ENCODE data around the gene BAHD1.

Gene BAHD1

DNA sequence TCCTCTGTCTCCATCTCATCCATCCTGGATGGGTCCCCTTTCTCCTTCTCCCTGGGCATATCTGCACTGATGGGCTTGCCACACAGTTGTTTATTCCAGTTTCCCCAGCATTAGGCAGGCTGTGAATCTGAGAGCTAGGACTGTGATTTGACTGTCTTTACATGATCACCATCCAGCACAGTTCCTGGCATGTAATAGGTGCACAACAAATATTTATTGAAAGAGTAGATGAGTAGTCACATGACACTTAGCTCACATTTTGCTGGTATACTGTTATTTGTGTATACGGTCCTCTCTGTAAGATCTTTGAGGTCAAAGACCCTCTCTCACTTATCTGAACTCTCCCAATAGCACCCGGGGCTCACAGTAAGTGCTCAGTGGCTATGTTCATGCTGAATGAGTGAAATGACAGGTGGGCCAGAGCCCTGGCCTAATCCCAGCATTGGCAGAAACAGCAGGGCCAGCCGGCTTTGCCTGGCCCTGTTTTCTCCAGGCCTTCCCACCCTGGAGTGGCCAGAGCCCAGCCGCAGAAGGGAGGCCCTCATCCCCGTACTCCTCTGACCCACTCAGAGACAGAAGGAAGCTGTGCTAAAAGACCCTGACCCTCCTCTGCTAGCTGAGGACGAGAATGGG lies 16.2 kb upstream of the BAHD1 start:
- H3K9me2 ChIP-seq (replicated peaks; ENCODE audit: low read depth, low read length) = no peaks in the 10 kb centered on the region
- H3K4me2 ChIP-seq (ENCODE audit: low read depth, low read length, poor library complexity, severe bottlenecking) = no peak overlapping the region
- H3K4me1 ChIP-seq (ENCODE audit: insufficient read depth, low read length, poor library complexity, severe bottlenecking) = no peaks in the 10 kb centered on the region
- TF ChIP-seq, protein P1, sequence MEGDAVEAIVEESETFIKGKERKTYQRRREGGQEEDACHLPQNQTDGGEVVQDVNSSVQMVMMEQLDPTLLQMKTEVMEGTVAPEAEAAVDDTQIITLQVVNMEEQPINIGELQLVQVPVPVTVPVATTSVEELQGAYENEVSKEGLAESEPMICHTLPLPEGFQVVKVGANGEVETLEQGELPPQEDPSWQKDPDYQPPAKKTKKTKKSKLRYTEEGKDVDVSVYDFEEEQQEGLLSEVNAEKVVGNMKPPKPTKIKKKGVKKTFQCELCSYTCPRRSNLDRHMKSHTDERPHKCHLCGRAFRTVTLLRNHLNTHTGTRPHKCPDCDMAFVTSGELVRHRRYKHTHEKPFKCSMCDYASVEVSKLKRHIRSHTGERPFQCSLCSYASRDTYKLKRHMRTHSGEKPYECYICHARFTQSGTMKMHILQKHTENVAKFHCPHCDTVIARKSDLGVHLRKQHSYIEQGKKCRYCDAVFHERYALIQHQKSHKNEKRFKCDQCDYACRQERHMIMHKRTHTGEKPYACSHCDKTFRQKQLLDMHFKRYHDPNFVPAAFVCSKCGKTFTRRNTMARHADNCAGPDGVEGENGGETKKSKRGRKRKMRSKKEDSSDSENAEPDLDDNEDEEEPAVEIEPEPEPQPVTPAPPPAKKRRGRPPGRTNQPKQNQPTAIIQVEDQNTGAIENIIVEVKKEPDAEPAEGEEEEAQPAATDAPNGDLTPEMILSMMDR (conservative IDR thresholded peaks at IDR 0.05; ENCODE audit: low read length) = no peak
- no peak for TF ChIP-seq EZH2phosphoT487 (IDR thresholded peaks at IDR 0.05; ENCODE audit: borderline replicate concordance)
- H3K9ac ChIP-seq (ENCODE audit: low read depth, low read length, poor library complexity, severe bottlenecking) = no peak overlapping the region
- no peaks in the 10 kb centered on the region for H3F3A ChIP-seq (ENCODE audit: low read depth)
- no peak overlapping the region for H3K4me3 ChIP-seq (ENCODE audit: low read length, poor library complexity, severe bottlenecking)
- H3K27me3 ChIP-seq (ENCODE audit: insufficient read depth, low read length, poor library complexity, severe bottlenecking) = no peaks in the 10 kb centered on the region
- no peaks in the 10 kb centered on the region for H3K9me3 ChIP-seq (ENCODE audit: insufficient read depth, low read depth, low read length)
- no peaks in the 10 kb centered on the region for H4K20me1 ChIP-seq (ENCODE audit: insufficient read depth, low read length, poor library complexity, severe bottlenecking)
- H2AFZ ChIP-seq (ENCODE audit: low read length) = no peak overlapping the region
- H3K36me3 ChIP-seq (ENCODE audit: insufficient read depth, low read length) = no peaks in the 10 kb centered on the region
- no peaks in the 10 kb centered on the region for H3K79me2 ChIP-seq (ENCODE audit: insufficient read depth, low read length)

DNA sequence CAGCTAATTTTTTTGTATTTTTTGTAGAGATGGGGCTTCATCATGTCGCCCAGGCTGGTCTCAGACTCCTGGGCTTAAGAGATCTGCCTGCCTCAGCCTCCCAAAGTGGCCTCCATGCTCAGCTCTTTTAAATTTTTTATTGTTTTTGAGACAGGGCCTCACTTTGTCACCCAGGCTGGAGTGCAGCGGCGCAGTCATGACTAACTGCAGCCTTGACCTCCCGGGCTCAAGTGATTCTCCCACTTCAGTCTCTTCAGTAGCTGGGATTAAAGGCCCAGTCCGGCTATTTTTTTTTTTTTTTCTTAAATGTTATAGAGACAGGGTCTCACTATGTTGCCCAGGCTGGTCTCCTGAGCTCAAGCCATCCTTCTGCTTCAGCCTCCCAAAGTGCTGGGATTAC lies 15.1 kb upstream of the BAHD1 start:
- Histone ChIP-seq H3K4me3 (ENCODE audit: low read length, poor library complexity, severe bottlenecking) (no peak overlapping the region), H3K27me3 (ENCODE audit: insufficient read depth, low read length, poor library complexity, severe bottlenecking) (no peaks in the 10 kb centered on the region), H3K4me1 (ENCODE audit: insufficient read depth, low read length, poor library complexity, severe bottlenecking) (no peaks in the 10 kb centered on the region), H3K9me3 (ENCODE audit: insufficient read depth, low read depth, low read length) (no peaks in the 10 kb centered on the region), H2AFZ (ENCODE audit: low read length) (no peak overlapping the region), H3K9me2 (replicated peaks; ENCODE audit: low read depth, low read length) (no peaks in the 10 kb centered on the region), H4K20me1 (ENCODE audit: insufficient read depth, low read length, poor library complexity, severe bottlenecking) (no peaks in the 10 kb centered on the region), H3K79me2 (ENCODE audit: insufficient read depth, low read length) (no peaks in the 10 kb centered on the region), H3K4me2 (ENCODE audit: low read depth, low read length, poor library complexity, severe bottlenecking) (no peak overlapping the region), H3K9ac (ENCODE audit: low read depth, low read length, poor library complexity, severe bottlenecking) (no peak overlapping the region), H3K36me3 (ENCODE audit: insufficient read depth, low read length) (no peaks in the 10 kb centered on the region), H3F3A (ENCODE audit: low read depth) (no peaks in the 10 kb centered on the region)
- TF ChIP-seq EZH2phosphoT487 (IDR thresholded peaks at IDR 0.05; ENCODE audit: borderline replicate concordance) = no peak
- TF ChIP-seq, protein P1 (conservative IDR thresholded peaks at IDR 0.05; ENCODE audit: low read length) = no peak

DNA sequence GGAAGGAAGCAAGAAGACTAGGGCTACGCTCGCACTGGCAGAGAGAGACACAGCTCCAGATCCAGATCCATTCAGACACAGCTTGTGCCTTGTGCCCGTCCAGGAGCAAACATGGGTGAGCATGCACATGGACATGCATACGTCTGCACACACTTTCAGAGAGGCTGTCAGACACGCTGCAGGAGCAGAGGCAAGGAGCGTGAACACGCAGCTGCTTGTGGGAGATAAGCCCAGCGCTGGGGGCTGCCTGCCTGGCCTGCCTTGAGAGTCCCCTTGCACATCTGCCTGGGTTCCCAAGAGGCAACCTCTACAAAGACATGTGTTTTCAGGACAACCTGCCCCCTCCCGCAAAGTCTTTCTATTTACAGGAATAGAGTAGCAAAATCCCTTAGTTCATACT lies 13.6 kb upstream of the BAHD1 start:
- H4K20me1 ChIP-seq (ENCODE audit: insufficient read depth, low read length, poor library complexity, severe bottlenecking) = no peaks in the 10 kb centered on the region
- H3K79me2 ChIP-seq (ENCODE audit: insufficient read depth, low read length) = no peaks in the 10 kb centered on the region
- no peak overlapping the region for H3K9ac ChIP-seq (ENCODE audit: low read depth, low read length, poor library complexity, severe bottlenecking)
- no peak overlapping the region for H3K4me3 ChIP-seq (ENCODE audit: low read length, poor library complexity, severe bottlenecking)
- H2AFZ ChIP-seq (ENCODE audit: low read length) = no peak overlapping the region
- H3K4me1 ChIP-seq (ENCODE audit: insufficient read depth, low read length, poor library complexity, severe bottlenecking) = no peaks in the 10 kb centered on the region
- H3K4me2 ChIP-seq (ENCODE audit: low read depth, low read length, poor library complexity, severe bottlenecking) = no peak overlapping the region
- H3K36me3 ChIP-seq (ENCODE audit: insufficient read depth, low read length) = no peaks in the 10 kb centered on the region
- no peaks in the 10 kb centered on the region for H3K9me2 ChIP-seq (replicated peaks; ENCODE audit: low read depth, low read length)
- TF ChIP-seq, protein P1 (conservative IDR thresholded peaks at IDR 0.05; ENCODE audit: low read length) = no peak
- TF ChIP-seq EZH2phosphoT487 (IDR thresholded peaks at IDR 0.05; ENCODE audit: borderline replicate concordance) = no peak
- no peaks in the 10 kb centered on the region for H3K9me3 ChIP-seq (ENCODE audit: insufficient read depth, low read depth, low read length)
- no peaks in the 10 kb centered on the region for H3K27me3 ChIP-seq (ENCODE audit: insufficient read depth, low read length, poor library complexity, severe bottlenecking)
- H3F3A ChIP-seq (ENCODE audit: low read depth) = no peaks in the 10 kb centered on the region

Data from Loucy (cell line).